Activated T-cell treated with anti-CD3 and anti-CD28 coated beads for 24 hours (primary cell): ENCODE data around the gene MAP4K3.

Experiments
- DNase-seq: peaks from one replicate; pipeline ENCODE4 v3.0.0-alpha.2; 2020; ENCODE audit warnings: low read depth

The MAP4K3 gene

GRCh38 chr2:39436592-39437521, at the start of gene MAP4K3:
Gene MAP4K3, minus strand, starts transcription at chr2:39437285. Its CDS starts 298 bp downstream, at chr2:39436987.
- peak; percentile 78 for DNase-seq

- DNase-seq = no peak
These were observed 49.0 kb upstream of the MAP4K3 start for GRCh38 chr2:39486071-39486470.

- DNase-seq = no peak
These were observed 47.8 kb upstream of the MAP4K3 start for GRCh38 chr2:39484620-39485495.

GRCh38 chr2:39484206-39484605, 47.1 kb upstream of the MAP4K3 start:
- DNase-seq = no peak

GRCh38 chr2:39483534-39483933, 46.4 kb upstream of the MAP4K3 start:
- DNase-seq = no peak

GRCh38 chr2:39481611-39482010, 44.5 kb upstream of the MAP4K3 start:
- DNase-seq = no peak

- DNase-seq = no peak
These were observed 42.6 kb upstream of the MAP4K3 start for GRCh38 chr2:39479696-39480095.

GRCh38 chr2:39479053-39479670, 42.1 kb upstream of the MAP4K3 start:
- DNase-seq = no peak

GRCh38 chr2:39476524-39476923, 39.4 kb upstream of the MAP4K3 start:
- DNase-seq = no peak

- DNase-seq = no peak
These were observed 37.9 kb upstream of the MAP4K3 start for GRCh38 chr2:39475006-39475405.

- no peak for DNase-seq
These were observed 33.5 kb upstream of the MAP4K3 start for GRCh38 chr2:39470580-39470979.

- no peak for DNase-seq
These were observed 32.7 kb upstream of the MAP4K3 start for GRCh38 chr2:39469807-39470206.

- no peak for DNase-seq
These were observed 31.7 kb upstream of the MAP4K3 start for GRCh38 chr2:39468579-39469451.

GRCh38 chr2:39466311-39466710, 29.2 kb upstream of the MAP4K3 start:
- no peak for DNase-seq

GRCh38 chr2:39464864-39465263, 27.8 kb upstream of the MAP4K3 start:
- no peak for DNase-seq

GRCh38 chr2:39455826-39456225, 18.7 kb upstream of the MAP4K3 start:
- no peak for DNase-seq

- no peak for DNase-seq
These were observed 15.3 kb upstream of the MAP4K3 start for GRCh38 chr2:39452396-39452795.

GRCh38 chr2:39451954-39452353, 14.9 kb upstream of the MAP4K3 start:
- no peak for DNase-seq

GRCh38 chr2:39448169-39448502, 11.1 kb upstream of the MAP4K3 start:
- DNase-seq = no peak

GRCh38 chr2:39447266-39448168, 10.4 kb upstream of the MAP4K3 start:
- no peak for DNase-seq
